ENCODE data around the gene KCNK16.
"Not testable (repeated sequence)": the region's sequence is repeated elsewhere in the genome, so short reads cannot be mapped to it uniquely, and the experiment has no call there.

Gene KCNK16

GRCh38 chr6:39304951-39305350 lies 17.6 kb downstream of the KCNK16 start:
- no peak for DNase-seq

- no peak for DNase-seq
Observed at GRCh38 chr6:39303425-39304153, 18.9 kb downstream of the KCNK16 start.

DNA sequence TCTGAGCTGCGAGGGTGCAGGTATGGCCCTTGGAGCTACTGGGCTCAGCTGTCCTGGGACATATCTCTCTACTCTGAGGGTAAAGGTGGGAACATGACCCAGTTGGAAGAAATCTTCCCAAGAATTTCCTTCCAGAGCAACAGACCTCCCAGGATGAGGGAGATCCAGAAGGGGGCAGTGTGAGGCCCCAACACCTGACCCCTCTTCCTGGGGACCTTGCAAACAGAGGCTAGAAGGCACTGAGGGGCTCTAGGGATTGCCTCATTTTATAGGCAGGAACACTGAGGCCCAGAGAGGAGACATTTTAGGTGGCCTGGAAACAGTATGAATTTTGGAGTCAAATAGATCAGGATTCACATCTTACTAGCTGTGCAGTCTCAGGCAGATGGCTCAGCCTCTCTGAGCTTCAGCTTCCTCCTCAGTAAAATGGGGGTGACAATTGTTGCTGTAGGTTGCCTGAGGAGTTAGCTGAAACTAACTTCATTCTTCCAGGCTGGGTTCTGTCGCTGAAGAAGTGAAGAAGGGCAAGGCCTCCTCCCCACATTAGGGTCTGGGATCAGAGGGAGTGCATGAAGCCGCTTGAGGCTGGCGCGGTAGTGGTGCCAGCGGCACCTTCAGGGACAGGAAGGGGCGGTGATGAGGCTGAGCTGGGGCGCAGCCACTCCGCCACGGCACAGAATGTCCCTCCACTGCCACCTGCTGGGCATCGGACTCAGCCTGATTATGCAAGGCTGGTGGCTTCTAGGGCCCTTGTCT lies 19.7 kb downstream of the KCNK16 start:
- peak; percentile 27 for DNase-seq

GRCh38 chr6:39302011-39302410 lies 20.5 kb downstream of the KCNK16 start:
- DNase-seq: no peak

DNA sequence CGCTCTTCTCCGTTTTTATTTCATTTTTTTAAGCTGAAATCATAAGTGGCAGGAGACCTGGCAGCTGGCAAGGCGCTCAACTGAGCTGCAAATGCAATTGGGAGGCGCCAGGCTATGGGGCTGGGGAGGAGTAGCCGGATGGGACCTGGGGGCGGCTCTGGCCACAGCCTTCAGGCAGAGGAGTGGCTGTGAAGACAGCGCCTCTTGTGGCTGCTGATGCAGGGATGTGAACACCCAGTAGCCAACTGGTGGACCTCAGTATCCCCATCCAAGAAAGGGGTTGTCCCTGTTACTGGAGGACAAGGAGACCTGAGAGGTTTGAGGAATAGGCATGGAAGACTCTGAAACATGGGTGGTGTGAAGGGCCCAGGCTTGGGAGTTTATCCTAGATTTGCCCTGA lies 20.9 kb downstream of the KCNK16 start:
- DNase-seq: no peak

DNA sequence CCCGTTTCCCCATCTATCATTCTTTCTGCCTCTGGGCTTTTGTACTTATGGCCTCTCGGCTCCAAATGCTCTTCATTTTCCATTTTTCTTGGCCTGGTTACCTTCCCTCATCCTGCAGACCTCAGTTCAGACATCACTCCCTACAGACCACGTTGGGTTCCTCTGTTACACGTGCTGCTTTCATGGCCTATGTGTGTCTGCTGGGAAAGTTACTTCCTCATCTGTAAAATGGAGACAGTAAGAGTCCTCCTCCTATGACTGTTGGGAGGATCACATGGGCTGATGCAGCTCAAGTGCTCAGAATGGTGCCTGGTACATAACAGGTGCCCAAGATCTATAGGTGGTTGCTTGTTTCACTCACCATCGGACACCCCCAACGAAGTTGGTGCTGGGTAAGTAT lies 21.8 kb downstream of the KCNK16 start:
- DNase-seq: no peak

GRCh38 chr6:39298061-39298460 lies 24.4 kb downstream of the KCNK16 start:
- no peak for DNase-seq

GRCh38 chr6:39296745-39297640 lies 25.5 kb downstream of the KCNK16 start:
- no peak for DNase-seq

GRCh38 chr6:39295611-39296011 lies 26.9 kb downstream of the KCNK16 start:
- DNase-seq: no peak

- no peak for DNase-seq
Observed at GRCh38 chr6:39294899-39295298, 27.6 kb downstream of the KCNK16 start.

DNA sequence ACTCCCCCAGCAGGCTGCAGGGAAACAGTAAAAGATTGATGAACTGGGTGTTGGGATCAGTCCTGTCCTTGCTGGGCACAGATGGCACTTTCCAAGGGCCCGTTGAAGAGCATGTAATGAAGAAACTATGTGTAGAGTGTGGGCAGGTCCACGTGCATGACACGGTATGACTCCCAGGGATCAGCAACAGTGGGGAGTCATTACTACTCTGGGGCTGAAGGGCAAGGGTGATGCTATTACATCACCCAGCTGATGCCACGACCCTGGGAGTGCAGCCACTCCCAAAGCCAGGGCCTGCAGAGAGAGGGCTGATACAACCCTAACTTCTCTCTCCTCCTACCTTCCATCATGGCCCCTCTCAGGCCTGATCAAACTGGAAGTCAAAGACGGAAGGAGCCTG lies 28.4 kb downstream of the KCNK16 start:
- no peak for DNase-seq

DNA sequence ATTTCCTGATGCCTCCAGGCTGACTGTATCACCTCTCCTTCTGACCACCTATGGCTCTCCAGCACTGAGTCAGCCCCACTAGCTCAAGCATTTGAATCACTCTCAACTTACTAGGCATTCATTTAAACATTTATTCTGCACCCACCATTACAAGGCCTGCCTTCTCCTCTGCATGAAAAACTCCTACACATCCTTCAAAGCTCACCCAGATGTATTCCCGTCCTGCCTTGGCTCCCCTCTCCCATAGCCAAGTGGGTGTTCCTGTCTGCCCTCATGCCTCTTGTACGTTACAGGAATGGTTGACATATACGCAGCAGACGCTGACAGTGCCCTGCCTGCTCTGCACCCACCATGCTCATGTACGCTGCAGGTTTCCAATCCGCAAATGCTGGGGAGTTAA lies 29.9 kb downstream of the KCNK16 start:
- DNase-seq: no peak

DNA sequence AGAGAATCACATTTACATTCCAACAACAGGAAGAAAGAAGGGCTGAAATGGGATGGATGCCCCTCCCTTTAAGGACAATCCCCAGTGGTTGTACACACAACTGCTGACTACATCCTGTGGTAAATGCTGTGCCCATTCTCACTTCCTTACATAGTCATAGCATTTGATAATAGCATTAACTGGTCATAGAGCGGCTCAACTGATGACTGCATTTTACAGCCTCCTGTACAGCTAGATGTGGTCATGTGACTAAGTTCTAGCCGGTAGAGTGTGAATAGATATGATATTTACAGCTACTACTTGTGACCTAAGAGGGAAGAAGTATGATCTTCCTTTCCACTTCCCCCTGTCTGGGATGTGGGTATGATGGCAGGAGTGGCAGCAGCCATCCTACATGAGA lies 33.0 kb downstream of the KCNK16 start:
- no peak for DNase-seq

- DNase-seq: no peak
Observed at GRCh38 chr6:39287601-39288000, 34.9 kb downstream of the KCNK16 start.

- DNase-seq: not testable (repeated sequence)
Observed at GRCh38 chr6:39286596-39286995, 35.9 kb downstream of the KCNK16 start.

- DNase-seq: no peak
Observed at GRCh38 chr6:39282774-39283173, 39.7 kb downstream of the KCNK16 start.

- no peak for DNase-seq
Observed at GRCh38 chr6:39281312-39281980, 41.1 kb downstream of the KCNK16 start.

DNA sequence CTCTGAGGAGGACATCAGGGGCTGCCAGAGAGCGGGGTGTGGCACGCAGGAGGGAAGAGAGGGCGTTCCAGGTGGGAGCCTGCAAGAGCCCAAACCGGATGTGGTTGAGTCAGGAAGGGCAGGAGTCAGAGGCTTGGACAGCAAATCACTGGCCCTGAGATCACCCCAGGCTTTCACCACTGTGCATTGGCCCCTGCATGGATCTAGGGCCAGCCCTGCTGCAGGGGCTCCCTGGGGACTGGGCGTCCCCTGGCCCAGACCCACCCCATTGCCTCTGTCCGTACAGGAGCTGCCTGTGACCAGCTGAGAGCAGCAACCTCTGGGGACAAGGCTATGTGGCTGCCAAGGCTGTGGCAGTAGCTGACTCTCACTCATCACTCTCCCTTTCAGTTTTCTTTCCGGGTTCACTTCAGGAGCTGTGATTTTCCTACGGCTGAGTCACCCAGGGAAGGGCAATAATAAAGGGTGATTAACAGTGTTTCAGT lies 42.2 kb downstream of the KCNK16 start:
- DNase-seq: no peak

GRCh38 chr6:39279539-39279938 lies 43.0 kb downstream of the KCNK16 start:
- no peak for DNase-seq

GRCh38 chr6:39276379-39276995 lies 46.0 kb downstream of the KCNK16 start:
- DNase-seq: no peak

DNA sequence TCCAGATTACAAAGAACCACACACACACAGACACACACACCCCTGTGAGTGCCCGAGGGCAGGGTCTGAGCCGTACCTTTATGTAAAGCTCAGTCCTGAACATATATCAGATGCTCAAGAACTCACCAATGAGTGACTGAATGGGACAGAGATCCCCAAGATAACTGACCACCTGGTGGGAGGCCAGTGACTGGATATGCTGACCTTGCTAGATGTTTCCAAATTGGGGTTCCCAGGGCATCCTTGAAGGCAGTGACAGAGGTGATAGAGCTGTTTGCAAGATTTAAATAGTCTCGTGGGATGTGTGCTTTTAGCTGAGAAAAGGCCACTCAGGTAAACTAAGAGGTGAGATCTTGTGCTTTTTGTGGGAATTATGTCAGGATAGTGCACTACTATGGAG lies 47.6 kb downstream of the KCNK16 start:
- DNase-seq: no peak

DNA sequence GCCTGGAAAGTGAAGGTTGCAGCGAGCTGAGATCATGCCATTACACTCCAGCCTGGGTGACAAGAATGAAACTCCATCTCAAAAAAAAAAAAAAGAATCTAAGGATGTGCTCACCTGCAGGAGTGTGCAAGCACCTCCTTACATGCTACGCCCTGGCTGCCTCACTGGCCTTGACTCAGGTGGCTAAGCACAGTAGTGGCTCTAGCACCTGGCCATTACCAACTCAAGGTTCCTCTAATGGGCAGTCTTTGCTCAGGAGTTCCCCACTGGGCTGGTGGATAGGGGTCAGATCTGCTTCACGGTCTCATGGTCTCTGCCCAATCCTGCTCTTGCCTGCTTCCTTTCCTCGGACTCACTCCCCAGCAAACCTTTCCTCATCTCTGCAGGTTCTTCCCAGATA lies 48.0 kb downstream of the KCNK16 start:
- no peak for DNase-seq
